ENCODE data around the gene ZKSCAN8.

- TF ChIP-seq CTCF (IDR thresholded peaks at IDR 0.05) (no peak), POLR2A (IDR thresholded peaks at IDR 0.05) (no peak)
Measured at GRCh38 chr6:28208111-28208659, 66.5 kb downstream of the ZKSCAN8 start.
